GM06990 (cell line): Measurements from ENCODE around the gene ZC3H12A.

ENCODE experiments used
- DNase-seq: peaks from one replicate; pipeline ENCODE4 v3.0.0-alpha.2; 2011; ENCODE audit not compliant: insufficient read length; ENCODE audit errors: extremely low read depth
- H3K27me3 ChIP-seq: replicated peaks from 2 replicates; pipeline ENCODE4 v1.6.0; 2011; ENCODE audit warnings: low read length; ENCODE audit not compliant: control insufficient read depth, insufficient read depth
- H3K36me3 ChIP-seq: 2 replicates; pipeline ENCODE4 v1.5.1; 2011; ENCODE audit warnings: low read length; ENCODE audit not compliant: control insufficient read depth, insufficient read depth
- H3K4me3 ChIP-seq: replicated peaks from 2 replicates; pipeline ENCODE4 v1.5.1; 2011; ENCODE audit warnings: low read depth, mild to moderate bottlenecking, control low read depth, low read length
- CTCF ChIP-seq: IDR thresholded peaks from 2 replicates; pipeline ENCODE4 v1.5.1; 2011; ENCODE audit warnings: low read length, control low read depth, mild to moderate bottlenecking, inconsistent platforms; ENCODE audit not compliant: insufficient read depth, poor library complexity, severe bottlenecking

Gene ZC3H12A

DNA sequence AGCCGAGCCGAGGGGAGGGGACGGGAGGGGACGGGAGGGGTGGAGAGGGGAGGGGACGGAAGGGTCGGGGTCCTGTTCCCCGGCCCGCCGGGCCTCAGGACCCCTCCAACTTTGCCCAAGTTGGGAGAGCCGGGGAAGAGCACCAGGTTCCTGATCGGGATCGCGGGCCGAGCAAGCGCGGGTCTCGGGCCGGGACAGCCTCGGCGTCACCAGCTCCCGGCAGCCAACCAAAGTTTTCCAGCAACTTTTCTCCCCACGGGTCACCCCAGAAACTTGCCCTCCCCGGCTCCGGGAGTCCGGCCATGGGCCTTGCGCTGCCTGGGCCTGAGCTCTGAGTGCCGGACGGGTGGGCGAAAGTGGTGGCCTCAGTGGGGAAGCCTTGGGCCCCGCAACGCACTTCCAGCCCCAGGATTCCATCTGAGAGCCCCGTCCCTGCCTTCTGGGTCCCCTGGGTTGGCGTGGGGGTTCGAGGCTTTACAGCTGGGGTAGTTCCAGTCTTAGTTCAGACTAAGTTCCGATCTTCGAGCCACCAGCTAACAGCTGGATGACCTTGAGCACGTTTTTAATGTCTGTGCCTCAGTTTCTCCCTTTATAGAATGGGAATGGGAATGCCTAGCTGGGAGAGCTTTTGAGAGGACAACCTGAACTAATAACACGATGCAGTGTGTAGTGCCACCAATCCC lies 458 bp downstream of the ZC3H12A start:
- Histone ChIP-seq H3K4me3 (peak overlapping the region; percentile 82), H3K27me3 (no peaks in the 10 kb centered on the region), H3K36me3 (peaks cover 28% of the 10 kb centered on the region)
- DNase-seq = no peak
- no peak for TF ChIP-seq CTCF

DNA sequence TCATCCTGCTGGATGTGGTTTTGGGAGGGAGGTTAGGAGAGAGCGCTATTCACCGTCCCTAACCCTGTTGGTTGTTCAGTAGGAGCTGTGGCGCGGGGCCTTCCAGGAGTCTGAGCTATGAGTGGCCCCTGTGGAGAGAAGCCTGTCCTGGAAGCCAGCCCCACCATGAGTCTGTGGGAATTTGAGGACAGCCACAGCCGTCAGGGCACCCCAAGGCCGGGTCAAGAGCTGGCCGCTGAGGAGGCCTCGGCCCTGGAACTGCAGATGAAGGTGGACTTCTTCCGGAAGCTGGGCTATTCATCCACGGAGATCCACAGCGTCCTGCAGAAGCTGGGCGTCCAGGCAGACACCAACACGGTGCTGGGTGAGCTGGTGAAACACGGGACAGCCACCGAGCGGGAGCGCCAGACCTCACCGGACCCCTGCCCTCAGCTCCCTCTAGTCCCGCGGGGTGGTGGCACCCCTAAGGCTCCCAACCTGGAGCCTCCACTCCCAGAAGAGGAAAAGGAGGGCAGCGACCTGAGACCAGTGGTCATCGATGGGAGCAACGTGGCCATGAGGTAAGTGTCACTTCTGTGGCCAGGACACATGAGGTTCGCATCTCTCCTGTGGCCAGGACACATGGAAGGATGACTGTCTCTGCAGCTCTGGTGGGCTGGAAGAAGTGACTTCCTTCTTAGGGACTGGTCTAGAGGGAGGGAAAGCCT lies 1.2 kb downstream of the ZC3H12A start:
- H3K36me3 ChIP-seq = peaks cover 35% of the 10 kb centered on the region
- no peak for TF ChIP-seq CTCF
- H3K27me3 ChIP-seq = no peaks in the 10 kb centered on the region
- no peak for DNase-seq
- peak overlapping the region; percentile 82 for H3K4me3 ChIP-seq

- peak overlapping the region; percentile 82 for H3K4me3 ChIP-seq
- TF ChIP-seq CTCF = no peak
- peaks cover 41% of the 10 kb centered on the region for H3K36me3 ChIP-seq
- H3K27me3 ChIP-seq = no peaks in the 10 kb centered on the region
- DNase-seq = no peak
Observed at GRCh38 chr1:37476087-37476452, 1.7 kb downstream of the ZC3H12A start.

- TF ChIP-seq CTCF = no peak
- Histone ChIP-seq H3K36me3 (peaks cover 46% of the 10 kb centered on the region), H3K27me3 (no peaks in the 10 kb centered on the region), H3K4me3 (peak overlapping the region; percentile 82)
- DNase-seq = no peak
Observed at GRCh38 chr1:37476460-37477197, 2.2 kb downstream of the ZC3H12A start.

DNA sequence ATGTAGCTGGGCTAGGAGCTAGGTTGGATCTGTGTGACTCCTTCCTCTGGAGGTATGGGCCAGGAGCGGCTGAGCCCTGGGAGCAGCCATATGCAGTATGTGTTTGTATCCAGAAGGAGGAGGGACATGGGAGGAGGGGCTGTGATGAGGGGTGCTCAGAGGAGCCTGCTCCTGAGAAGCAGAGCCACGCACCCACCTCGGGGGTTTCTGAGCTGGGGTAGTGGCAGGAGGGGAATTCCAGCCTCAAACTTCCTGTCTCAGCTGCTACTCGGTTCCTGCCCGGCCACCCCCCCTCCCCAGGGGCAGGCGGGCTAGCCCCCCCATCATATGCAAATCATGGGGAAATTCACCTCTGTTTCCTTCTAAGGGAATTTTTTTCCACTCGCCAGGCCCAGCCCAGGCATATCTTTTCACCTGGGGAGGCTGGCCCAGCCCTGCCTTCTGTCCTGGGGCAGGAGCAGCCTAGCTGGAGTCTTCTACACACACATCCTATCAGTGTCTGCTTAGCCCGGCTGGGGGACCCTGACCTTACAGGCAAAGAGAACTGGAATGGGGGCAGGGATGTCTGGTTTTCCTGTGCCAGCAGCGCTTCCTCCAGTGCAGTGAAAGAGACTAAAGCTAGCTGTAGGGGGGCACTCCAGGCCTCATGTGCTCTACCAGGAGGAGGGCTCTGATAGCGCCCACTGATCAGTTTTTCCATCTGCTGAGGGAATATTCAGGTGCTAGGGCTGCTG lies 3.0 kb downstream of the ZC3H12A start:
- TF ChIP-seq CTCF = no peak
- H3K4me3 ChIP-seq = peak overlapping the region; percentile 82
- H3K27me3 ChIP-seq = no peaks in the 10 kb centered on the region
- DNase-seq = peak; percentile 86
- peaks cover 53% of the 10 kb centered on the region for H3K36me3 ChIP-seq
